Gastroesophageal sphincter (tissue), 3 donors: ENCODE results near the gene ECI1.

Experiments used
- EP300 ChIP-seq: sonication (generic); formaldehyde crosslinking; IDR thresholded peaks from one replicate; pipeline ENCODE4 v1.6.1; 2017; ENCODE audit warnings: antibody characterized with exemption, mild to moderate bottlenecking
- POLR2A ChIP-seq, 2 donors: fragments of 450-650 bp; IDR thresholded peaks; one replicate each; pipeline ENCODE4 v1.6.1; 2017; ENCODE audit warnings: antibody characterized with exemption in 2 of 2, mild to moderate bottlenecking in 2 of 2, moderate library complexity in 1 of 2
- TF ChIP-seq, protein P1 (sequence below), 4 experiments: fragments of 200-600 bp in 2 of 4; fragments of 450-650 bp in 2 of 4; sonication (generic) in 1 of 4; IDR thresholded peaks; one replicate each; pipeline ENCODE4 v1.5.1; 2017 to 2019; ENCODE audit warnings: antibody characterized with exemption in 4 of 4, mild to moderate bottlenecking in 2 of 4, moderate library complexity in 2 of 4

- TF ChIP-seq POLR2A (IDR thresholded peaks at IDR 0.05) (no peak), EP300 (no peak)
- TF ChIP-seq, protein P1, sequence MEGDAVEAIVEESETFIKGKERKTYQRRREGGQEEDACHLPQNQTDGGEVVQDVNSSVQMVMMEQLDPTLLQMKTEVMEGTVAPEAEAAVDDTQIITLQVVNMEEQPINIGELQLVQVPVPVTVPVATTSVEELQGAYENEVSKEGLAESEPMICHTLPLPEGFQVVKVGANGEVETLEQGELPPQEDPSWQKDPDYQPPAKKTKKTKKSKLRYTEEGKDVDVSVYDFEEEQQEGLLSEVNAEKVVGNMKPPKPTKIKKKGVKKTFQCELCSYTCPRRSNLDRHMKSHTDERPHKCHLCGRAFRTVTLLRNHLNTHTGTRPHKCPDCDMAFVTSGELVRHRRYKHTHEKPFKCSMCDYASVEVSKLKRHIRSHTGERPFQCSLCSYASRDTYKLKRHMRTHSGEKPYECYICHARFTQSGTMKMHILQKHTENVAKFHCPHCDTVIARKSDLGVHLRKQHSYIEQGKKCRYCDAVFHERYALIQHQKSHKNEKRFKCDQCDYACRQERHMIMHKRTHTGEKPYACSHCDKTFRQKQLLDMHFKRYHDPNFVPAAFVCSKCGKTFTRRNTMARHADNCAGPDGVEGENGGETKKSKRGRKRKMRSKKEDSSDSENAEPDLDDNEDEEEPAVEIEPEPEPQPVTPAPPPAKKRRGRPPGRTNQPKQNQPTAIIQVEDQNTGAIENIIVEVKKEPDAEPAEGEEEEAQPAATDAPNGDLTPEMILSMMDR (IDR thresholded peaks at IDR 0.05), result no peak
These were observed 7.6 kb downstream of the ECI1 start for GRCh38 chr16:2243781-2244180.
